ENCODE measurements around the gene TSC2.
"Not testable (repeated sequence)": the region's sequence is repeated elsewhere in the genome, so short reads cannot be mapped to it uniquely, and the experiment has no call there.

The TSC2 gene

DNA sequence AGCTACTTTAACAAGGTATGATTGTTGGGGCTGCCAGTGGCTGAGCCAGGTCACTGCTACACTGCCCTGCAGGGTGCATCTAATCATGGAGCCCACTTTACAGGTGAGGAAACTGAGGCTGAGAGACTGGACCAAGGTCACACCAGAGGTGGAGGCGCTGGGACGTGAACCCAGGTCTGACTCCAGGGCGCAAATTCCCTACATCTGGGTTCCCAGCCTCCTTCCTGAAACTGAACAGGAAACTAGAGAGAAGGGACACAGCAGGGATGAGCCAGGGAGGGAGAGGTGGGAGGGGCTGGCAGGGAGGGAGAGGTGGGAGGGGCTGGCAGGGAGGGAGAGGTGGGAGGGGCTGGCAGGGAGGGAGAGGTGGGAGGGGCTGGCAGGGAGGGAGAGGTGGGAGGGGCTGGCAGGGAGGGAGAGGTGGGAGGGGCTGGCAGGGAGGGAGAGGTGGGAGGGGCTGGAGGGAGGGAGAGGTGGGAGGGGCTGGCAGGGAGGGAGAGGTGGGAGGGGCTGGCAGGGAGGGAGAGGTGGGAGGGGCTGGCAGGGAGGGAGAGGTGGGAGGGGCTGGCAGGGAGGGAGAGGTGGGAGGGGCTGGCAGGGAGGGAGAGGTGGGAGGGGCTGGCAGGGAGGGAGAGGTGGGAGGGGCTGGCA, 80.0 kb downstream of the TSC2 start:
- not testable (repeated sequence) for H3K4me3 ChIP-seq (ENCODE audit: extremely low read depth, insufficient read depth, low read length, poor library complexity, severe bottlenecking); H3K27ac ChIP-seq (ENCODE audit: low read depth, low read length, severe bottlenecking); H3K9me3 ChIP-seq (ENCODE audit: control insufficient read depth, low read length); H3K36me3 ChIP-seq (ENCODE audit: control insufficient read depth, insufficient read depth, low read length)
- H3K4me1 ChIP-seq (ENCODE audit: control insufficient read depth, insufficient read depth, low read length, poor library complexity, severe bottlenecking), result peaks cover 34% of the 10 kb centered on the region
- WGBS, 2 experiments (ENCODE audit: insufficient coverage in 2 of 2), result no CpG with 5 or more reads among the region's 3 CpGs

GRCh38 chr16:2129251-2129650, 81.5 kb downstream of the TSC2 start:
- H3K27ac ChIP-seq (ENCODE audit: low read depth, low read length, severe bottlenecking), result not testable (repeated sequence)
- 97% methylated on average over 5 of the region's 11 CpGs; no CpG with 5 or more reads in 1 of the 2 experiments for WGBS, 2 experiments (ENCODE audit: insufficient coverage in 2 of 2)

GRCh38 chr16:2129890-2130447, 82.2 kb downstream of the TSC2 start:
- peaks cover 23% of the 10 kb centered on the region for H3K4me1 ChIP-seq (ENCODE audit: control insufficient read depth, insufficient read depth, low read length, poor library complexity, severe bottlenecking)
- H3K4me3 ChIP-seq (ENCODE audit: extremely low read depth, insufficient read depth, low read length, poor library complexity, severe bottlenecking); H3K27ac ChIP-seq (ENCODE audit: low read depth, low read length, severe bottlenecking); H3K36me3 ChIP-seq (ENCODE audit: control insufficient read depth, insufficient read depth, low read length); H3K9me3 ChIP-seq (ENCODE audit: control insufficient read depth, low read length): not testable (repeated sequence)
- WGBS, 2 experiments (ENCODE audit: insufficient coverage in 2 of 2), result 94 to 96% methylated on average over 14 to 16 of the region's 22 CpGs

More at GRCh38 chr16:2129251-2129650, 81.5 kb downstream of the TSC2 start:
- H3K36me3 ChIP-seq (ENCODE audit: control insufficient read depth, insufficient read depth, low read length); H3K4me3 ChIP-seq (ENCODE audit: extremely low read depth, insufficient read depth, low read length, poor library complexity, severe bottlenecking); H3K9me3 ChIP-seq (ENCODE audit: control insufficient read depth, low read length): not testable (repeated sequence)
- peaks cover 27% of the 10 kb centered on the region for H3K4me1 ChIP-seq (ENCODE audit: control insufficient read depth, insufficient read depth, low read length, poor library complexity, severe bottlenecking)

- H3K36me3 ChIP-seq (ENCODE audit: control insufficient read depth, insufficient read depth, low read length); H3K4me3 ChIP-seq (ENCODE audit: extremely low read depth, insufficient read depth, low read length, poor library complexity, severe bottlenecking); H3K27ac ChIP-seq (ENCODE audit: low read depth, low read length, severe bottlenecking); H3K4me1 ChIP-seq (ENCODE audit: control insufficient read depth, insufficient read depth, low read length, poor library complexity, severe bottlenecking); H3K9me3 ChIP-seq (ENCODE audit: control insufficient read depth, low read length): not testable (repeated sequence)
- 86 to 100% methylated on average over 2 to 4 of the region's 12 CpGs for WGBS, 2 experiments (ENCODE audit: insufficient coverage in 2 of 2)
Observed at GRCh38 chr16:2133797-2134196, 86.0 kb downstream of the TSC2 start.

DNA sequence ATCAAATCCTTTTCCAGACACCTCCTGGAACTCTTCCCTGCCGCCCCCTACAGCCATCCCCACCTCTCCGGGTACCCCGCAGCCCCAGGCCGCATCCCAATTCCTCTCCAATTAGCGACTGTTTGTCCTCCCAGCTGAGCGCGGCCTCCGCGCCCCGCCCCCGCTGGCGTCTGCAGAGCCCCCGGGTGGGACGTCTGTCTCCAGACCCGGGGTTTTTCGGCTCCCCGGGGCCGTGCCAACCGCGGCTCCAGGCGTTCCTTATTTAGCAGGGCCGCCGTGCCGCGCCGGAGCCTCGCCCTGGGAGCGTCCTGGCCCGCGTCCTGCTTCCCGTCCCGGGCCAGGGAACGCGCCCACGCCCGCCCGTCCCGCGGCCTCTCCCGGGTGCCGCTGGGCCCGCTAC, 87.3 kb downstream of the TSC2 start:
- not testable (repeated sequence) for H3K4me1 ChIP-seq (ENCODE audit: control insufficient read depth, insufficient read depth, low read length, poor library complexity, severe bottlenecking); H3K27ac ChIP-seq (ENCODE audit: low read depth, low read length, severe bottlenecking); H3K9me3 ChIP-seq (ENCODE audit: control insufficient read depth, low read length); H3K36me3 ChIP-seq (ENCODE audit: control insufficient read depth, insufficient read depth, low read length)
- peak overlapping the region; percentile 42 for H3K4me3 ChIP-seq (ENCODE audit: extremely low read depth, insufficient read depth, low read length, poor library complexity, severe bottlenecking)
- WGBS, 2 experiments (ENCODE audit: insufficient coverage in 2 of 2), result 0% methylated on average over 13 of the region's 42 CpGs; no CpG with 5 or more reads in 1 of the 2 experiments

- WGBS, 2 experiments (ENCODE audit: insufficient coverage in 2 of 2), result 1 to 2% methylated on average over 7 to 30 of the region's 81 CpGs
- H3K27ac ChIP-seq (ENCODE audit: low read depth, low read length, severe bottlenecking), result not testable (repeated sequence)
Observed at GRCh38 chr16:2135770-2136490, 88.1 kb downstream of the TSC2 start, which contains the start of gene PKD1. PKD1 (minus strand) TSS chr16:2135898; CDS start chr16:2135689, 209 bp downstream.

More at GRCh38 chr16:2135770-2136490, 88.1 kb downstream of the TSC2 start, which contains the start of gene PKD1:
- not testable (repeated sequence) for H3K9me3 ChIP-seq (ENCODE audit: control insufficient read depth, low read length); H3K4me1 ChIP-seq (ENCODE audit: control insufficient read depth, insufficient read depth, low read length, poor library complexity, severe bottlenecking); H3K36me3 ChIP-seq (ENCODE audit: control insufficient read depth, insufficient read depth, low read length)
- H3K4me3 ChIP-seq (ENCODE audit: extremely low read depth, insufficient read depth, low read length, poor library complexity, severe bottlenecking), result peak within 1 kb of the TSS; percentile 42

Measured in mesodermal cell (in vitro differentiated cells).